A549 treated with Hydrocortisone at 1 μM for 4 hours (cell line): ENCODE measurements around the gene CCT7. TPM values are rescaled to one million over a fixed set of nuclear protein-coding genes. Genes with fewer than 3 reads are reported as not detected.

Experiments used
- total RNA-seq: library from RNA; stranded (reverse); fragments of 200-300 nt; extraction: Qiagen RNA extraction; gene quantifications from 5 replicates; pipeline ENCODE4 v1.2.3, GENCODE V29; 2022

The CCT7 gene
- 544 to 950 TPM (median 585 TPM) in 5 replicates for total RNA-seq

GRCh38 chr2:73233932-73234832, at the start of gene CCT7:
Gene CCT7 (plus strand): TSS chr2:73234308. CDS start chr2:73234379, 71 bp downstream.

GRCh38 chr2:73202156-73203054, 31.7 kb upstream of the CCT7 start, which contains the start of gene NOTO:
Gene NOTO (plus strand): TSS chr2:73202574. CDS start chr2:73202667, 93 bp downstream.

GRCh38 chr2:73214120-73215035, 19.7 kb upstream of the CCT7 start, which contains the start of gene SMYD5:
Gene SMYD5 (plus strand): TSS chr2:73214245. CDS start chr2:73214267, 22 bp downstream.

GRCh38 chr2:73233154-73233931, 765 bp upstream of the CCT7 start, which contains the start of gene PRADC1:
Gene PRADC1 (minus strand): TSS chr2:73233239. CDS start chr2:73233160, 79 bp downstream.

GRCh38 chr2:73284296-73285158, 50.4 kb downstream of the CCT7 start, which contains the start of gene FBXO41:
Gene FBXO41 (minus strand): TSS chr2:73284478. CDS start chr2:73269630, 14,848 bp downstream.

GRCh38 chr2:73293534-73294171, 59.5 kb downstream of the CCT7 start, which contains the start of gene EGR4:
Gene EGR4 (minus strand): TSS chr2:73293548. CDS start chr2:73293317, 231 bp downstream.

Other genes starting within 250 kb of the CCT7 start
- 12.3 to 14.3 TPM (median 12.5 TPM) in 5 replicates for gene SFXN5, start 162.6 kb upstream of the CCT7 start, total RNA-seq
- gene RAB11FIP5, start 121.4 kb upstream of the CCT7 start, total RNA-seq, result 30.4 to 37.7 TPM (median 33.8 TPM) in 5 replicates
- 0.05 to 0.07 TPM in 2 of 5 replicates, not detected in the others for gene NOTO, start 31.7 kb upstream of the CCT7 start, total RNA-seq
- 53.8 to 62.2 TPM (median 56.3 TPM) in 5 replicates for gene SMYD5, start 20.1 kb upstream of the CCT7 start, total RNA-seq
- gene PRADC1, start 1.1 kb upstream of the CCT7 start, total RNA-seq, result 19.3 to 27.7 TPM (median 24.9 TPM) in 5 replicates
- 3.9 to 5.5 TPM (median 5.3 TPM) in 5 replicates for gene FBXO41, start 50.2 kb downstream of the CCT7 start, total RNA-seq
- gene EGR4, start 59.2 kb downstream of the CCT7 start, total RNA-seq, result 0.13 to 0.33 TPM (median 0.15 TPM) in 5 replicates
- gene ALMS1, start 151.5 kb downstream of the CCT7 start, total RNA-seq, result 7.3 to 10.8 TPM (median 9.0 TPM) in 5 replicates